ENCODE data around the gene ANKRD65.
A peak's percentile ranks its signal among the peaks of the same experiment; 100 is the strongest.
"Not testable (repeated sequence)": the region's sequence is repeated elsewhere in the genome, so short reads cannot be mapped to it uniquely, and the experiment has no call there.

ANKRD65 gene

DNA sequence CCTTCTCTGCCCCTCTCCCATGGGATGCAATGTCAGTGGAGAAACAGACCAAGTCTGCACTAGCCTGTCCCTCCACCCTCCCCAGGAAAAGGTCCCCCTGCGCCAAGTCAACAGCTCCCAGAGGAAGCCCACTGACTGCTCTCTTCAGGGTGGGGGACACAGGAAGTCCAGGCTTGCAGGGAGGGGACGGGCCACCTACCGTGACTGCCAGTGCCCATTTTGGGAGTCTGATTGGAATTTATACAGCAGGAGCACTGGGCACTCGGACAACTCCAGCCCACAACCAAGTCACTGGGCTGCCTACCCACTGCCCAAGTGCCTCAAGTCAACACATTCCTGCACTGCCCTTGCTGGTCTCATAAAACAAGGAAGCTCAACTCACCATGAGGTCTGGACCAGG lies 28.1 kb downstream of the ANKRD65 start:
- DNase-seq, result no peak

DNA sequence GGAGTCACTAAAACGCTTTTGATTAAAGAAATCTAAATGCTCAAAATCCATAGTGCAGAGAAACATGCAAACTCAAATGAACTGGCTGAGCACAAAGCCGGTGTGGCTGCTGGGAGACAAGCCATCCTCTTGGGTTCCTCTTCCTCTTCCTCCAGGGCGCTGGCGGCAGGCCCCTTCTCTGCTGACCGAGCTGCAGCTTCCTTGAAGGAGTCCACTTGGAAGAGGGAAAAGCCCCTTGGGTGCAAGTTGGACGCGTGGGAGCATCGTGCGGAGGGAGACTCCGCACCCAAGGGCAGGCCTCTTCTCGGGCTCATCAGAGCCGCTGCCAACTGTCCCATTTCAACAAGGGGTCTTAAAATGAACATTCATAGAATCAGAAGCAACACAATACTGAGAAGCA lies 29.9 kb downstream of the ANKRD65 start:
- DNase-seq, result no peak

DNA sequence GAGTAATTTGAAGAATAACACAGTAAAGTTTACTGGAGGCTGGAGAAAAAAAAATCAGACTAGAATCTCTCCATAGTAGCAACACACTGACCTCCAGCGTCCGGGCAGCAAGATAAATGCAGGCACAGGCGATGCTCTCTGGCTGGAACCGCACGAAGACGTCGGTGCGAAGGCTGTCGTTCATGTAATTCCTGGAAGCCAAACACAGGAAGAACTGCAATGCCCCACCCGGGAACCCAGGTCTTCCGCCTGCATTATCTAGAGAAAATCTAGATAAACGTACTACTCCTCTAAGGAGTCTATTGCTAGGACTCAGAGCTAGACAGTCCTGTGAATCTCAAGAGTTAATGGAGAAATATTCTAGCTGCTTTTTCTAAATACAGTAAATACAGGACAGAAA lies 30.4 kb downstream of the ANKRD65 start:
- no peak for DNase-seq

DNA sequence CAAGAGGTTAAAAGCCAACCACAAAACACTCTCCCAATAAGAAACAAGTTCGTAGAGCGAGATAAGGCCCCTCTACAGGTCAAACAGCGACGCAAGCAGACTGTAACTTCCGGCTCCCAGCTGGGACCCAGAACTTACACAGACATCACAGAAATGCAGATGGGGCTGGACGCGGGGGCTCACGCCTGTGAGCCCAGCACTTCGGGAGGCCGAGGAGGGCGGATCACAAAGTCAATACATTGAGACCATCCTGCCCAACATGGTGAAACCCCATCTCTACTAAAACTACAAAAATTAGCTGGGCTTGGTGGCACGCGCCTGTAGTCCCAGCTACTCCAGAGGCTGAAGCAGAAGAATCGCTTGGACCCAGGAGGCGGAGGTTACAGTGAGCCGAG lies 33.0 kb downstream of the ANKRD65 start:
- no peak for DNase-seq

DNA sequence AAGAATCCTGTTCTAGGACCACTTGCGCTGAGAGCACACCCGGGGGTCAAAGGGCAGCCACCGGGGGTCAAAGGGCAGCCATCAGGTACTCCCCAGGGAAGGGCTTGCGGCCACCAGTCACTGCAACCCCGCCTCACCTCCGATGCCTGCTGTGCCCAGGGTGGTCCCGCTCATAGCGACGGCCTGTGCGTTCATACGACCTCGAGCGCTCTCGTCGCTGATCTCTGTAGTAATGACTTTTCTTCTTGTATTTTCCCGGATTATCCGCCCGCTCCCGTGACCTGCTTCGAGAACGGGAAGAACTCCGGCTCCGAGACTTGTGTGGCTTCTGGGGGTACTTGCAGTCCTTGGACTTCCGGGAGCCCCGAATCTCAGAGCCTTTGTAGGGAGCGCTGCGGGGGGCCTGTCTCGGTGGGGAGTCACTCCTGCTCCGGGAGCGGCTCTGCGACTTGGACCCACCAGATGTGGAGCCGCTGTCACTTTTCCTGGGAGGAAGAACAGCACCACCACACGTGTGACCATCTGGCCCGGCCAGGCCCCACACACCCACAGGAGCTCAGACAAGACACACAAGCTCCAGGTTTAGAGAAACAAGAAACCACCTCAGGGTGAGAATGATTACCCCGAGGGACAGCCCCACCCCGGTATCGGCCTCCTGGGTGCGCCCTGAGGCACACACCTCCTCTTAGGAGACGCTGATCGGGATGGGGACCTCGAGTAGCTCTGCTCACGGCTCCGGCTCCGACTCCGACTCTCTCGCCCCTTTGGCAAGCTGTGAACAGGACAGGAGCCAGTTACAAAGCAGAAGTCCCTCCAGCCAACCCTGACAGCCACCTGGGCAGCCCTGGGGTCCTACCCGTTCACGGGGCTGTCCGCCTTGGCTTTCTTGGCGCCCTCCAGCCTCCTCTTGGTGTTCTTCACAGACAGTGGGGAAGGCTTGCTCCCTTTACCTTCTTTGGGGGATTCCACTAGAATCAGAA lies 33.7 kb downstream of the ANKRD65 start:
- DNase-seq, result no peak

DNA sequence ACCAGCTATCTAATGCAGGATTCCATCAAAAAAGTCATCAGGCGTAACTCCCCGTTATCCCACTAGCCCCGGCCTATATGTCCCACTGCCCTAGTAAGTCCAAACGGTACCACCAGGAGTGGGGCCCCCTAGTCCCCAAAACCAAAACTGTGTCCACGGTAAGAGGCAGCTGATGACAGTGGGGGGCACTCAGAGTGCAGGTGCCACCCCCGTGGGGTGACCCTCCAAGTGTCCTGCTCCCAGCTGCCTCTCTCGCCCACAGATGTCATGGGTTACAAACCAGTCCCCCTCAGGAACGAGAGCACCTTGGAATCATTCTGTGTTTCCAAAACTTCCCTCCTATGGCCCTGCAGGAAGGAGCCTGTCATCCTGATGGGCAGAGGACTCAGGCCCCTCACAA lies 35.1 kb downstream of the ANKRD65 start:
- no peak for DNase-seq

DNA sequence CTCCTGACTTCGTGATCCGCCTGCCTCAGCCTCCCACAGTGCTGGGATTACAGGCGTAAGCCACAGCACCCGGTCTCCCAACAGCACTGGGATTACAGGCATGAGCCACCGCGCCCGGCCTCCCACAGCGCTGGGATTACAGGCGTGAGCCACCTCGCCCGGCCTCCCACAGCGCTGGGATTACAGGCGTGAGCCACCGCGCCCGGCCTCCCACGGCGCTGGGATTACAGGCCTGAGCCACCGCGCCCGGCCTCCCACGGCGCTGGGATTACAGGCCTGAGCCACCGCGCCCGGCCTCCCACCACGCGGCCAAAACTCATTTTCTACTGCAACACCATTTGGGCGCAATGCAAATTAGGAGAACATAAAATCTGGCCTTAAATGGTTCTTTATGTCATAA lies 35.7 kb downstream of the ANKRD65 start:
- DNase-seq, result not testable (repeated sequence)

DNA sequence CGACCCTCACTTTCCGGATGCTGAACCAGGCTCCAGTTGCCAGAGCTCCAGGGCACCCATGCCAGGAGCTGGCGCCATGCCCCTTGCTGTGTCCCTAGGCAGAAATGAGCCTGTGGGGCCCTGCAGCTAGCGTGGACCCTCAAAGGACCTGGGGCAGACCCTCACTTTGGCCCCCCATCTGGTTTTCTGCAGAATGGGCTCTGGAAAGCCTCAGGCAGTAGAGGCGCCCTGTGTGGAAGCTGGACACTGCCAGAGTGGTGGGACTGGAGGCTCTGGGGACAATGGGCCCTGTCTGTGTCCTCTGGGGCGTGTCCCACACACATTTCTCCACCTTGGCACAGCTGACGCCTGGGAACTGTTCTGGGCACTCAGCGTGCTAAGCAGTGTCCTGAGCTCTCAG lies 39.8 kb downstream of the ANKRD65 start:
- DNase-seq, result no peak

DNA sequence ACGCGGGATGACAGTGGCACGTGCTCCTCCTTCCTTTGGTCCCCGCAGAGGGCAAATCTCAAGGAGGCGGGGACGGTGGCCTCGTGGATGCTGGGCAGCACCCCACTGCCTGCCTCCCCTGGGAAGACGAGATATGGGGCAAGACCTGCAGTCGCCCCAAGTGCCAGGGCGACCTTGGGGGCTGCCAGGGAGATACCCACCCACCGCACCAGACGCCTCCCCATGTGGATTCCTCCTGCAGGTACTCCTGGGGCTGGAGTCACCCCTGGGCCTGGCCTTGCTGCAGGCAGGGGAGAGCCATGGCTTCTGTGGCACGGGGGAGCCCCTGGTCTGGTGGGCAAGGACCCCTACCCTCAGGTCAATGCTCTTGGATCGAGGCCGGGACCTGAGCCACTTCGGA lies 40.2 kb downstream of the ANKRD65 start:
- DNase-seq, result no peak

DNA sequence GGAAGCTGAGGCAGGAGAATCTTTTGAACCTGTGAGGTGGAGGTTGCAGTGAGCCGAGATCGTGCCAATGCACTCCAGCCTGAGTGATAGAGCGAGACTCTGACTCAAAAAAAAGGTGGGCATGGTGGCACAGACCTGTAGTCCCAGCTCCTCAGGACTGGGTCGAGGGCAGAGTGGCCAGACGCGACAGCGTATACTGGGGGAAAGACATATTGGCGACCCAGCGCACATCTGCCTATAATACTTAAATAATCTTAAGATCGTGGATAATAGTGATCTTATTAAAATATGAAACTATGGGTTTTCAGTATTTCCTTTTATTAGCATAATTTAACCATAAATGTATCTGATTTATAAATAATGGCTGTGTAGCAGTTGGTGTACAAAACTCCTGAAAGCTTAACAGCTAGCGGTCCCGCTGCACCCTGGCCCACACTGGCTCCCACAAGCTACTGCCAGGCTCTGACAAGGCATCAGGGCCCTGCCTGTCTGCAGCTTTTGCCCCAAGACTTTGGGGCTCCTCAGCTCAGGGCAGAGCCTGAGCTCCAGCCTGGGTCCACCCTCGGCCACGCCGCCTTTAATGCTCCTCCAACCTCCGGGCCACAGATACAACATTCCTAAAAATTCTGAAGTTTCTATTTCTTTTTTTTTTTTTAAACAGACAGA lies 43.4 kb downstream of the ANKRD65 start:
- no peak for DNase-seq

DNA sequence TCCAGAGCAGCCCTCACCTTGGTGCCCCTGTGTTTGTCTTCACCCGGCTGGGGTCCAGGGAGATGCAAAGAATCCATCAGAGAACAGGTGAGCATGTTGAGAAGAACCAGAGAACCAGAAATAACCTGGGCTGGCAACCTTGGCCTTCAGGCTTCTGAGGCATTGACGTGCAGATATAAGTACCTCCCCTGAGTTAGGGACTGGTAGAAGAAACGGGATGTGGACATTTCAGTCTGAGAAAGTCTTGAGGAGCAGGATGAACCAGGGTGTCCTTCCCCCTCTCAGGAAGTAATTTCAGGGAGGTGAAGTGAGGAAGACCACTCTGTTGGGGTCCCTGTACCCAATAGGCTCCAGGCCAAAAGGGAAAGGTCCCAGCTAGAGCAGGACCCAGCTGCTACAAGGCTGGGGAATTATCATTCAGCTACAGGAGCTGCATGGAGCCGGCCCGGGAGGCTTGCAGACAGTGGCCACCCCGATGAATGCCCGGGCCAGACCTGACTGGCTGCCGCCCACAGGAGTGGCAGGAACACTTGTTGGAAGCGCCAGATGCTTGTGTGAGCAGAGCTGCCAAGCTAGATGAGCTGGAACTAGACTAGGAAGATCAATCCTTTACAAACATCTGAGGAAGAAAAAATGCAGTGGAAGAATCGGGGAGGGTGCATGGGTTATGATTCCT lies 44.4 kb downstream of the ANKRD65 start:
- DNase-seq, result no peak

DNA sequence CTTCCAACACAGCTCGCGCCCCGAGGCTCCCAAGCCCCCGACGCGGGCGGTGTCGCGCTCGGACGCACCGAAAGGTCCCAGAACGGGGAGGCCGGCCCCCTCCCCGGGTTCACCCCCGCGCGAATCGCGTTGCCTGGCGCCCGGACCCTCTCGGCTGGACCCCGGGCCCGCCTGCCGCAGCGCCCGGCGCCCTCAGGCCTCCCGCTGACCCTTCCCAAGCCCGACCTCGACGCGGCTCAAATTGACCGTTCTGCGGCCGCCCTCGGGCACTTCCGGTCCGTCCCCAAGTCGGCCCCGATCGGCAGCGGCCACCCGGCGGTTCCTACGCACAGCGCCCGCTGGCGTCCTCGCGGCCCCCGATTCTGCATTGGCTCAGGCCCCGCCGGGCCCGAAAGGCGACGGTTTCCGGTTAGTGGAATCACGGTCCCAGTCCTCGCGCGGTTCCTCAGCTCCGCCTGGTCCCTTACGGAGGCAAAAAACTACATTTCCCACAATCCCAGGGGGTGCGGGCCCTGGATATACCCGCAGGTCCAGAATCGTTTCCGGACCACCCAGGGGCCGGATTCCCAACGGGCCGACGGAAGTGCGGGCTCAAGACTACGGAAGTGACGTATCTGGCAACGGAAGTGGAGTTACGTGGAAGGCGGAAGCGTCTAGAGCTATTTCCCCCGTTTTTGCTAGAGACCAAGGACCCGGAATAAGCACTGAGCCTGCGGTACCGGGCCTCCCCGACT lies 46.0 kb downstream of the ANKRD65 start, which contains the start of gene AURKAIP1:
TSS of gene AURKAIP1 (minus strand) at position 279 of the 734 bp plus-strand sequence. CDS start 451 bp downstream, outside the sequence.
- DNase-seq, result peak; percentile 100

DNA sequence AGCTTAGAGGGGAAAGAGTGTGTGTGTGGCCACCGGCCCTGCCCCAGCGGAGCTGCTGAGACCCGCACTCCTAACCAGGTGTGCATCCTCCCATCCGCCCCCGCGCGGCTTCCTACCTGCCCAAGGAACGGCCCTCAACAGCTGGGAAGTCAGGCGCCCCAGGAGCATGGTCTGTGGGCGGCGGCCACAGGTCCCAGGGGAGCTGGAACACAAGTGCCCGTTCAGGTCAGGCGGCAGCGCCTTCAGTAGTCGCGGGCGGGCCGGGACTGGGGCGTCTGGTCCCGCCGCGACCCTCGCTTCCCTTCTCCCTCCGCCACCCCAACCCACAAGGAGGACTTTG lies 46.5 kb downstream of the ANKRD65 start:
- no peak for DNase-seq

DNA sequence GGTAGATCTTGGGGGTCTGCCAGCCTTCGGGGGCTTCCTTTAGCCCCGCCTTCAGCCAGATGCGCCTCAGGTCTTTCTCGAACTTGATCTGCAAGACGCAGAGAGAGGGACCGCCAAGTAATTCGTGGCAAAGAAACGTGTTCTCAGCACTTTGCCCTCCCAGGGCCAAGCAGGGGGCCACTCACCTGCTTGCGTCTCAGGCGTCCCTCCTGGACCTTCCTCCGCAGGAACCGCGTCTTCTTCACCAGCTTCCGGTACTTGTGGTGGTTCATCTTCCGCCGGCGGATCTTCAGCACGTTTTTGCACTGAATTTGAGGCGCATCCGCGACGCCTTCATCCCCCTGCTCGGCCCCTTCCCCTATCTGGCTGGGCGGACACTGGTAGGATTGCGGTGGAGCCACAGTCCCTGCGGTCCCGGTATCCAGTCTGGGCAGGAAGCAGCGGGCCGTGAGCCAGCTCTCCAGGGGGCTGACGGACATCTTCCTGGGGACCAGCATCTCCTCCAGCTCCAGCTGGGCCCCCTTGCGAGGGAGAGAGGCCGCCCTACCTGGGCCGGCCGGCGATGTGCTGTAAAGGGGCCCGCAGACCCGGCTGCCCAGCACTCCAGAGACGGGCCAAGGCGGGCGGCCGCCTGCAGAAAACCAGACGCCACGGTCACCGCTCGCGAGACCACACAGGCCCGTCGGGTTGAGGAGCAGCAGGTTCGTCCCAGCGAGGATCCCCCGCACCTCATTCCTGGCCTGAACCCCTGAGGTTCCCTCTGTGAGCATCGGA lies 47.1 kb downstream of the ANKRD65 start:
- no peak for DNase-seq

DNA sequence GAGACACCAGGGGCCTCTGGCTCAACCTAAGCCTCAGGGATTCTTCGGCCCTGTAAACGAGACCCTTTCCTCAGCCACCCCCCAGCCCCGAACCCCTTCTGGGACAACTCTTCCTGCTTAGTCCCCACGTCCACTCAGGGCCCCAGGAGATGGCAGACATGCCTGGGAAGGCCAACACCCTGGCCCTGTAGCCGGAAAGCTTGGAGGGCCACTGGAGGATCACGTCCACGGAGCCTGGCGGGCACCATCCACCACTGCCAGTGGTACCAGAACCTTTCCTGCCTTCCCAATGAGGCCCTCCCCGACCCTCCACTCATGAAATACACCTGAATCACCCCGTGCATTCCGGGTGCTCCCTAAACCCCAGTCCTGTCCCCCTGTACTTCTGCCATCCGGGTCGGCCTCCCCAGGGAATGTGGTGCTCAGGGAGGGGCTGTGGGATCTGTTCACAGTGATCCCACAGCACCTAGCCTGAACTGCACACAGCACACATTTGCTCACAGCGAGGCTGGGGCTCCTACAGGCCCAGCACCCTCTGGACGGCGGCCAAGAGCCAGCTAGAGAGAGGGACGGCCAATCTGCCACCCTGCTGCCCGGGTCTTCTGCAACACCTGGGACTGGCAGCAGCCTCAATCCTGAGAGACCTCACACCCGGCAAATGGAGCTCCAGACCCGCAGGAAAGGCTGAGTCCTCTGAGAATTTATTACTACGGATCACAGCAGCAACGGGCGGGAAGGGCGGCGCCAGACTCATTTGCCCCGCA lies 47.8 kb downstream of the ANKRD65 start:
- no peak for DNase-seq

DNA sequence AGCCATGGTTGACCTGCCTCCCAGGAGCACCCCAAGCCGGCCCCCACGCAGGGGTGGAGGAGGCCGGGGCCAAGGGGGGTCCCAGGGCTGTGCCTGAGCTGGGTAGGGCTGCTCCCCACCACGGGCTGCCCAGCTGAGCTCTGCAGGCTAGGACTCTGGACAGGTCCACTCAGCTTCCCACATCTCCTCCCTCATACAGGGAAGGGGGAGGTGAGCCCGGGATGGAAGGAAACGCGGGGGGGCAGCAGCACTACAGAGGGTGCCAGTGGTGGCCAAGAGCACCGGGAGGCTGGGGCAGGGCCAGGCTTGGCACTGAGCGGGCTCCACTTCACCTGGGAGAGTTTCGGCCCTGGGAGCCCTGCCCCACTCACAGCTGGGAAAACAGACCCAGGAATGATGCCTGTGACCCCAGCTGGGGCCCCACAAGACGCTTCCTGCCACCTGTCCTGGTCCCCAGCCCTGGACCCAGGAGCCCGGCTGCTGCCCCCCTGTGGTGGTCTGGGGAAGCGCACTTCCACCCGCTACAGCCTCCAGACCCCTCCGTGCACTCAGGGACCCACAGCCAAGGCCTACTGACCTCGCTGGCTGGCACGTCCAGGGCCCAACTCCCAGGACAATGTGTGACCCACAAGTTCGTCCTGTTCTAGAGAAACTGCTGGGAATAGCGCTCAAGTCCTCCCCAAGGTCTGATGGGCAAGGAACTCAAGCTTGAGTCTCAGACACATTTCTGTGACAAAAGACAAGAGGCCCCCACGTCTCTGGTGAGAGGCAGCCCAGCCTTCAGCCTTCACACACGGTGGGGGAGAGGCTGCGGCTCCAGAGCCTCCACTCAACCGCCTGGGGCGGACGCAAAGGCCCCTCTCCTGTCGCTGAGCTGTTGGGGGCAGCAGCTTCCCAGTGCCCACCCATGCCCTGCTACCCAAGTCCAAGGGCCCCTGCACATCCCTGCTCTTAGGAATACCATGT lies 49.0 kb downstream of the ANKRD65 start:
- DNase-seq, result peak; percentile 43

DNA sequence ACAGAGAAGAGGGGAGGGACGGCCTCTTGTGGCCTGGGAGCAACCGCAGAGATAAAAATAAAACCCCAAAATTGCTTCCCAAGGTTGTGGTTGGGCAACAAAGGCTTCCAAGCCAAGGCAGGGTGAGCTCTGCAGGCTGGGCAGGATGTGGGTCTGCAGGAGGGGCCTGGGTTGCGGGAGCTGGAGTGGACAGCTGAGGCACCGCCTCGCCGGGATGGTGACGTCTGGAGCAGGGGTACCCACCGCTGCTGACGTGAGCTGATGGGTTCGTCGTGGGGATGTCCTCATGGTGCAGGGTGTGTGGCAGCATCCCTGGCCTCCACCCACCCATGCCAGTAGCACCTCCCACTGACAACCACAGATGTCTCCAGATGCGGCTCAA lies 49.7 kb downstream of the ANKRD65 start:
- DNase-seq, result no peak

DNA sequence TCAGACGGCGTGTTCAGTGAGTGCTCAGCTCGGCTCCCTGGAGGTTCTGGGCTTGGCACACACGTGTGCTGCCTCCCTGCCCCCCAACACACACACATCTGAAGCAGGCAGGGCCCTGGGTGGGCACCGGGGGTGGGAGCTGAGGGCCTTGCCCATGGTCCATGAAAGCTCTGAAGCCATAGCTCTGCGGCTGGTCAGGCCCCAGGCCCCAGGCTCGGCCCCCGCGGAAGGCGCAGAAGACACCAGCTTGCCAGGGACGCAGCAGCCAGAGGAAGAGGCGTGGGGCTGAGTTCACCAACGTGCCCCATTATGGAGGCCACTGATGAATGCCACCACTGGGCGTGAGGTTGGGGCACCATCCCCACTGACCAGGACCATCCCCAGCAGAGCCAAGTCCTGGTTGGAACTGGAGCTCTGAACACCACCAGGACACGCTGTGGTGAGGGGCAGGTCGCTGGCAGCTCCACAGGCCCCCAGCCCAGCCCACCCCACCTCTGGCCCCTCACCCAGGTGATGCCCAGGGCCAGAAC lies 50.2 kb downstream of the ANKRD65 start:
- DNase-seq, result no peak

DNA sequence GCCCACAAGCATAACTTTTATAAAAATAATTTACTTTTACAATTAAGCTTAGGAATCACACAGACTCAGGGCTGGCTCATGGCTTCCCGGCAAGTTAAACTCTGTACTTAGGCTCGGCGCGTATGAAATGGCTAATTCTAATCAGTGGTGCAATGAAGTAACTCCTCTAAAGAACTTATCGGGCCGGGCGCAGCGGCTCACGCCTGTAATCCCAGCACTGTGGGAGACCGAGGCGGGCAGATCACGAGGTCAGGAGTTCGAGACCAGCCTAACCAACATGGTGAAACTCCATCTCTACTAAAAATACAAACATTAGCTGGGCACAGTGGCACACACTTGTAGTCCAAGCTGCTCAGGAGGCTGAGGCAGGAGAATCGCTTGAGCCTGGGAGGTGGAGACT lies 51.0 kb downstream of the ANKRD65 start:
- not testable (repeated sequence) for DNase-seq

Data from inflammatory macrophage treated with lipopolysaccharide for 4 hours (primary cell).